GM21717 (cell line): ENCODE data around the gene PCDHA12.
"Not testable (repeated sequence)": the region's sequence is repeated elsewhere in the genome, so short reads cannot be mapped to it uniquely, and the experiment has no call there.

Experiments used
- ATAC-seq: cut with Tn5 transposase; IDR thresholded peaks from one replicate; pipeline ENCODE4 v1.9.1; 2021; ENCODE audit warnings: mild to moderate bottlenecking, moderate library complexity; ENCODE audit not compliant: unreplicated experiment

The PCDHA12 gene

DNA sequence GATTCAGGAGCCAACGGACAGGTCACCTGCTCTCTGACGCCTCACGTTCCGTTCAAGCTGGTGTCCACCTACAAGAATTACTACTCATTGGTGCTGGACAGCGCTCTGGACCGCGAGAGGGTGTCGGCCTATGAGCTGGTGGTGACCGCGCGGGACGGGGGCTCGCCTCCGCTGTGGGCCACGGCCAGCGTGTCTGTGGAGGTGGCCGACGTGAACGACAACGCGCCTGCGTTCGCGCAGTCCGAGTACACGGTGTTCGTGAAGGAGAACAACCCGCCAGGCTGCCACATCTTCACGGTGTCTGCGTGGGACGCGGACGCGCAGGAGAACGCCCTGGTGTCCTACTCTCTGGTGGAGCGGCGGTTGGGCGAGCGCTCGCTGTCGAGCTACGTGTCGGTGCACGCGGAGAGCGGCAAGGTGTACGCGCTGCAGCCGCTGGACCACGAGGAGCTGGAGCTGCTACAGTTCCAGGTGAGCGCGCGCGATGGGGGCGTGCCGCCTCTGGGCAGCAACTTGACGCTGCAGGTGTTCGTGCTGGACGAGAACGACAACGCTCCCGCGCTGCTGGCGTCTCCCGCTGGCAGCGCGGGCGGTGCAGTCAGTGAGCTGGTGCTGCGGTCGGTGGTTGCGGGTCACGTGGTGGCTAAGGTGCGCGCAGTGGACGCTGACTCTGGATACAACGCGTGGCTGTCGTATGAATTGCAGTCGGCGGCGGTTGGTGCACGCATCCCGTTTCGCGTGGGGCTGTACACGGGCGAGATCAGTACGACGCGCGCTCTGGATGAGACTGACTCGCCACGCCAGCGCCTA is 17.7 kb upstream of the PCDHA12 start:
- ATAC-seq = no peak

DNA sequence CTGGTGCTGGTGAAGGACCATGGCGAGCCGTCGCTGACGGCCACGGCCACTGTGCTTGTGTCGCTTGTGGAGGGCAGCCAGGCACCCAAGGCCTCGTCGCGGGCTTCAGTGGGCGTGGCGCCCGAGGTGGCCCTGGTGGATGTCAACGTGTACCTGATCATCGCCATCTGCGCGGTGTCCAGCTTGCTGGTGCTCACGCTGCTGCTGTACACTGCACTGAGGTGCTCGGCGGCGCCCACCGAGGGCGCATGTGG is 17.2 kb upstream of the PCDHA12 start:
- ATAC-seq = no peak

DNA sequence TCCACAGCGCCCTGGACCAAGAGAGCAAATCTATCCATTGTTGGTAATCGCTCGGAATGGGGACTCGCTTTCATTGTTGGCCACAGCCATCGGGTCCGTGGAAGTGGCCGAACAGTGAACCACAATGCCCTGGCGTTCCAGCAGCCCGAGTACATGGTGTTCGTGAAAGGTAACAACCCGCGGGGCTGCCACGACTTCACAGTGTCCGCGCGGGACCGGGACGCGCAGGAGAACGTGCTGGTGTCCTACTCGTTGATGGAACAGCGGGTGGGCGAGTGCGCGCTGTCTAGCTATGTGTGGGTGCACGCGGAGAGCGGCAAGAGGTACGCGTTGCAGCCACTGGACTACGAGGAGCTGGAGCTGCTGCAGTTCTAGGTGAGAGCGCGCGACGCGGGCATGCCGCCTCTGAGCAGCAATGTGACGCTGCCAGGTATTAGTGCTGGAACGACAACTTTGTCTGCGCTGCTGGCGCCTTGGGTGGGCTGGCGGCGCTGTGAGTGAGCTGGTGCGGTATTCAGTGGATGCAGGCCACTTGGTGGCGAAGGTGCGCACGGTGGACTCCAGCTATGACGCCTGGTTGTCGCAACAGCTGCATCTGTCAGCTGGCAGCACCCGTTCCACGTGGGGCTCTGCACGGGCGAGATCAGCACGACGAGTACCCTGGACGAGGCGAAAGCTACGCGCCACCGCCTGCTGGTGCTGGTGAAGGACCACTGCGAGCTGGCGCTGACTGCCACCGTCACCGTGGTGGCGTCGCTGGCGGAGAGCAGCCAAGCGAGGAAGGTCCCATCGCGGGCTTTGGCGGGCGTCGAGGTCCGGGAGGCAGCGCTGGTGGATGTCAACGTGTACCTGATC is 12.4 kb upstream of the PCDHA12 start:
- no peak for ATAC-seq

DNA sequence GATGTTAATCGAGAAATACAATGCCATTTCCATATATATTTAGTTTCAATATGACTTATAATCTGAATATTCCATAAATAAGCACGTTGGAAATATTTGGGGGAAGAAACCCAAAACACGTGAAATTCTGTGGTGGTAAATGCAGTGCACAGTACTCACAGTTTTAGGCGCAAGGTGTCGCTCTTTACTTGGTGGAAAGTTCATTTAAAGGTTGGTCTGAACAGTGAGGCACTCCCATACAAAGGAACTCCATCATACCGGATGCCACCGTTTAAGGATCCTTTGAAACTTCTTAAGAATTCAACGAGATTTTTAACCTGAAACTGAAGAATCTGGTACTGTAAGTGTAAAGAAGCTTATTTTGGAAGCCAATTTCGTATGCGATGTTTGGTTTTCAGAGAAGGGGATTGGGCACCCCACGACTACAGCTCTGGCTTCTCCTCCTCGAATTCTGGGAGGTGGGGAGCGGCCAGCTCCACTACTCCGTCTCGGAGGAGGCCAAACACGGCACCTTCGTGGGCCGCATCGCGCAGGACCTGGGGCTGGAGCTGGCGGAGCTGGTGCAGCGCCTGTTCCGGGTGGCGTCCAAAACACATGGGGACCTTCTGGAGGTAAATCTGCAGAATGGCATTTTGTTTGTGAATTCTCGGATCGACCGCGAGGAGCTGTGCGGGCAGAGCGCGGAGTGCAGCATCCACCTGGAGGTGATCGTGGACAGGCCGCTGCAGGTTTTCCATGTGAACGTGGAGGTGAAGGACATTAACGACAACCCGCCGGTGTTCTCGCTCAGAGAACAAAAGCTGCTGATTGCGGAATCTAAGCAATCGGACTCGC is 6.2 kb upstream of the PCDHA12 start, which contains the start of gene PCDHA11:
Gene PCDHA11, plus strand, starts transcription at position 237 of the 834 bp plus-strand sequence. Its CDS starts 147 bp downstream, at position 384.
- no peak for ATAC-seq

DNA sequence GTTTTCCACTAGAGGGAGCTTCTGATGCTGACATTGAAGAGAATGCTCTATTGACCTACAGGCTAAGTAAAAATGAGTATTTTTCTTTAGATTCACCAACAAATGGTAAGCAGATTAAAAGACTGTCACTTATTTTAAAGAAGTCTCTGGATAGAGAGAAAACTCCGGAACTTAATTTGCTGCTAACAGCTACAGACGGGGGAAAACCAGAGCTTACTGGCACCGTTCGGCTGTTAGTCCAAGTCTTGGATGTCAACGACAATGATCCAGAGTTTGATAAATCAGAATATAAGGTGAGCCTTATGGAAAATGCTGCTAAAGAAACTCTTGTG is 5.6 kb upstream of the PCDHA12 start:
- ATAC-seq = no peak

DNA sequence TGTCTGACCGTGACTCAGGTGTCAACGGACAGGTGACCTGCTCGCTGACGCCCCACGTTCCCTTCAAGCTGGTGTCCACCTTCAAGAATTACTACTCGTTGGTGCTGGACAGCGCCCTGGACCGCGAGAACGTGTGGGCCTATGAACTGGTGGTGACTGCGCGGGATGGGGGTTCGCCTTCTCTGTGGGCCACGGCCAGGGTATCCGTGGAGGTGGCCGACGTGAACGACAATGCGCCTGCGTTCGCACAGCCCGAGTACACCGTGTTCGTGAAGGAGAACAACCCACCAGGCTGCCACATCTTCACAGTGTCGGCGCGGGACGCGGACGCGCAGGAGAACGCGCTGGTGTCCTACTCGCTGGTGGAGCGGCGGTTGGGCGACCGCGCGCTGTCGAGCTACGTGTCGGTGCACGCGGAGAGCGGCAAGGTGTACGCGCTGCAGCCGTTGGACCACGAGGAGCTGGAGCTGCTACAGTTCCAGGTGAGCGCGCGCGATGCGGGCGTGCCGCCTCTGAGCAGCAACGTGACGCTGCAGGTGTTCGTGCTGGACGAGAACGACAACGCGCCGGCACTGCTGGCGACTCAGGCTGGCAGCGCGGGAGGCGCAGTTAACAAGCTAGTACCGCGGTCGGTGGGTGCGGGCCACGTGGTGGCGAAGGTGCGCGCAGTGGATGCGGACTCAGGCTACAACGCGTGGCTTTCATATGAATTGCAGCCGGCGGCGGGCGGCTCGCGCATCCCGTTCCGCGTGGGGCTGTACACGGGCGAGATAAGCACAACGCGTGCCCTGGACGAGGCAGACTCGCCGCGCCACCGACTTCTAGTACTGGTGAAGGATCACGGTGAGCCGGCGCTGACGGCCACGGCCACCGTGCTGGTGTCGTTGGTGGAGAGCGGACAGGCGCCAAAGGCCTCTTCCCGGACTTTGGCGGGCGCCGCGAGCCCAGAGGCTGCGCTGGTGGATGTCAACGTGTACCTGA is 4.6 kb upstream of the PCDHA12 start:
- ATAC-seq = no peak

DNA sequence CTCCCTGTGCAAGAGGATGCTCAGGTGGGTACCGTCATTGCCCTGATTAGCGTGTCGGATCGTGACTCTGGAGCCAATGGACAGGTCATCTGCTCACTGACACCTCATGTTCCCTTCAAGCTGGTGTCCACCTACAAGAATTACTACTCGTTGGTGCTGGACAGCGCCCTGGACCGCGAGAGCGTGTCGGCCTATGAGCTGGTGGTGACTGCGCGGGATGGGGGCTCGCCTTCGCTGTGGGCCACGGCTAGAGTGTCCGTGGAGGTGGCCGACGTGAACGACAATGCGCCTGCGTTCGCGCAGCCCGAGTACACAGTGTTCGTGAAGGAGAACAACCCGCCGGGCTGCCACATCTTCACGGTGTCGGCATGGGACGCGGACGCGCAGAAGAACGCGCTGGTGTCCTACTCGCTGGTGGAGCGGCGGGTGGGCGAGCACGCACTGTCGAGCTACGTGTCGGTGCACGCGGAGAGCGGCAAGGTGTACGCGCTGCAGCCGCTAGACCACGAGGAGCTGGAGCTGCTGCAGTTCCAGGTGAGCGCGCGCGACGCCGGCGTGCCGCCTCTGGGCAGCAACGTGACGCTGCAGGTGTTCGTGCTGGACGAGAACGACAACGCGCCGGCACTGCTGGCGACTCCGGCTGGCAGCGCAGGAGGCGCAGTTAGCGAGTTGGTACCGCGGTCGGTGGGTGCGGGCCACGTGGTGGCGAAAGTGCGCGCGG is 1.6 kb downstream of the PCDHA12 start:
- ATAC-seq = not testable (repeated sequence)

DNA sequence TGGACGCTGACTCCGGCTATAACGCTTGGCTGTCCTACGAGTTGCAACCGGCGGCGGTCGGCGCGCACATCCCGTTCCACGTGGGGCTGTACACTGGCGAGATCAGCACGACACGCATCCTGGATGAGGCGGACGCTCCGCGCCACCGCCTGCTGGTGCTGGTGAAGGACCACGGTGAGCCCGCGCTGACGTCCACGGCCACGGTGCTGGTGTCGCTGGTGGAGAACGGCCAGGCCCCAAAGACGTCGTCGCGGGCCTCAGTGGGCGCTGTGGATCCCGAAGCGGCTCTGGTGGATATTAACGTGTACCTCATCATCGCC is 2.1 kb downstream of the PCDHA12 start:
- no peak for ATAC-seq

DNA sequence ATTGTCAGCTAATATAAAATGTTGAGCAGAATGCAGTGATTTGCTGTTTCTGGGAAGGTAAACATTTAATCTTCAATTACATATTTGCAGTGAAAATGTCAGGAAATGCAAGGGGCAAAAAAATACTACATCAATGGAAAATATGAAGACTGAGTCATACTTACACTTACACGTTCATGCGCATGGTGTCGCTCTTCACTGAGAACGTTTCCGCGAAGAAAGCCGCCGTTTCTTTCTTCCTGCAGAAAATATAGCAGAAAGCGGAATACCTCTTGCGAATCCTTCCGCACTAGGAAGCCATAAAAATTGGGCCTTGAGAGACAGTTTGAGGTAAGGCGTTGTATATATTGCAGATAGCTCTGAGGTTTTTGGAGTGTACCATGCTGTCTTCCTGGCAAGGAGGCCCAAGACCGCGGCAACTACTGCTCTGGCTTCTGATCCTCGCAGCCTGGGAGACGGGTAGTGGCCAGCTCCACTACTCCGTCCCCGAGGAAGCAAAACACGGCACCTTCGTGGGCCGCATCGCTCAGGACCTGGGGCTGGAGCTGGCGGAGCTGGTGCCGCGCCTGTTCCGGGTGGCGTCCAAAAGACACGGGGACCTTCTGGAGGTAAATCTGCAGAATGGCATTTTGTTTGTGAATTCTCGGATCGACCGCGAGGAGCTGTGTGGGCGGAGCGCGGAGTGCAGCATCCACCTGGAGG is 6.9 kb downstream of the PCDHA12 start, which contains the start of gene PCDHA13:
Gene PCDHA13, plus strand, starts transcription at position 236 of the 702 bp plus-strand sequence. Its CDS starts 145 bp downstream, at position 381.
- ATAC-seq = no peak

DNA sequence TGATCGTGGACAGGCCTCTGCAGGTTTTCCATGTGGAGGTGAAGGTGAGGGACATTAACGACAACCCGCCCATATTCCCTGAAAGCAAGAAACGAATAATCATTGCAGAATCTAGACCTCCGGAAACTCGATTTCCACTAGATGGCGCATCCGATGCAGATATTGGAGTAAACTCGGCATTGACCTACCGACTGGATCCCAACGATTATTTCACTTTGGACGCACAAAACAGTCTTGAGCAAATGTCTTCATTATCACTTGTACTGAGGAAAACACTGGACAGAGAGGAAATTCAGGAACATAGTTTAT is 7.4 kb downstream of the PCDHA12 start:
- ATAC-seq = no peak

DNA sequence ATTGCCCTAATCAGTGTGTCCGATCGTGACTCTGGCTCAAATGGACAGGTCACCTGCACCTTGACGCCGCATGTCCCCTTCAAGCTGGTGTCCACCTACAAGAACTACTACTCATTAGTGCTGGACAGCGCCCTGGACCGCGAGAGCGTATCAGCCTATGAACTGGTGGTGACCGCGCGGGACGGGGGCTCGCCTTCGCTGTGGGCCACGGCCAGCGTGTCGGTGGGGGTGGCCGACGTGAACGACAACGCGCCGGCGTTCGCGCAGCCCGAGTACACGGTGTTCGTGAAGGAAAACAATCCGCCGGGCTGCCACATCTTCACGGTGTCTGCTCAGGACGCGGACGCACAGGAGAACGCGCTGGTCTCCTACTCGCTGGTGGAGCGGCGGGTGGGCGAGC is 8.3 kb downstream of the PCDHA12 start:
- ATAC-seq = no peak

DNA sequence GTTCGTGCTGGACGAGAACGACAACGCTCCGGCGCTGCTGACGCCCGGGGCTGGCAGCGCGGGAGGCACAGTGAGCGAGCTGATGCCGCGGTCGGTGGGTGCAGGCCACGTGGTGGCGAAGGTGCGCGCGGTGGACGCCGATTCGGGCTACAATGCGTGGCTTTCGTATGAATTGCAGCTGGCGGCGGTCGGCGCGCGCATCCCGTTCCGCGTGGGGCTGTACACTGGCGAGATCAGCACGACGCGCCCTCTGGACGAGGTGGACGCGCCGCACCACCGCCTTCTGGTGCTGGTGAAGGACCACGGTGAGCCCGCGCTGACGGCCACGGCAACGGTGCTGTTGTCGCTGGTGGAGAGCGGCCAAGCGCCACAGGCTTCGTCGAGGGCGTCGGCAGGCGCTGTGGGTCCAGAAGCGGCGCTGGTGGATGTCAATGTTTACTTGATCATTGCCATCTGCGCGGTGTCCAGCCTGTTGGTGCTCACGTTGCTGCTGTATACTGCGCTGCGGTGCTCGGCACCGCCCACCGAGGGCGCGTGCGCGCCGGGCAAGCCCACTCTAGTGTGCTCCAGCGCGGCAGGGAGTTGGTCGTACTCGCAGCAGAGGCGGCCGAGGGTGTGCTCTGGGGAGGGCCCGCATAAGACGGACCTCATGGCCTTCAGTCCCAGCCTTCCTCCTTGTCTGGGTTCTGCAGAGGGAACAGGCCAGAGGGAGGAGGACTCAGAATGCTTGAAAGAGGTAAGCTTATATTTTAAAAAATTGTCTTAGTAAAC is 9.0 kb downstream of the PCDHA12 start:
- no peak for ATAC-seq

DNA sequence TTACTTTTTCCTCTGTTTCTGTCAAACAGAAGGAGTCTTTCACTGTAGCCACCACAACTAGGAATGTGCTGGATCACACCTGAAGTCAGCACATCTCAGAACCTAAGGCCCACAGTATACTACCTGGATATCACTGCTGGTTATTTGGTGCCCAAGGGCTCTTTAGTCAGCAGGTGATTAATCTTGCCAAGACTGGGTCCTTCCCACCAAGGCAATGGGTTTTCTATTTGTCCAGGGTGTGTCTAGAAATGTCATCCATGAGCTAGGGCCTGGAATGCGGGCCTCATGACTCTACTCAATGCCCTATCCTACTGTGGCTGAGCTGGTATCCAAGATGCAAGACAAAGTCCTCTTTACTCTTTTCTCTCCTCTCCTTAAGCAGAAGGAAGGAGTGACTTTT is 41.2 kb downstream of the PCDHA12 start:
- no peak for ATAC-seq

DNA sequence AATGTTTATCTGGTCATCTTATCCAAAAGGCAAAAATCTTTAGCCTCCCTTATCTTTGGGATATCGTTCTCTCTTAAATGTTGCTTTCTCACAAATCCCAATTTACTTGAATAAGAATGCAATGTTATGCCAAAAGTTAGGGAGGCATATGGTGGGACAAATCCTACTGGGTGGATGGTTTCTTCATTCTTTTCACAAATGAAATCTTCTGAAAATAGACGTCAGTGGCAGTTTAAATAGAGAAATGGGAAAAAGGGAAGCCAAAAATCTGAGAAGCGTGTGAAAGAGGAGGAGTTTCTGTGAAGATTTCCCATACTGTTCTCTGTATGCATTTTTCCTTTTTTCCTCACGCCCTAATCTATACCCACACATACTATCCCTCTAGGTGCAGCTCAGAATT is 48.5 kb downstream of the PCDHA12 start:
- ATAC-seq = no peak

DNA sequence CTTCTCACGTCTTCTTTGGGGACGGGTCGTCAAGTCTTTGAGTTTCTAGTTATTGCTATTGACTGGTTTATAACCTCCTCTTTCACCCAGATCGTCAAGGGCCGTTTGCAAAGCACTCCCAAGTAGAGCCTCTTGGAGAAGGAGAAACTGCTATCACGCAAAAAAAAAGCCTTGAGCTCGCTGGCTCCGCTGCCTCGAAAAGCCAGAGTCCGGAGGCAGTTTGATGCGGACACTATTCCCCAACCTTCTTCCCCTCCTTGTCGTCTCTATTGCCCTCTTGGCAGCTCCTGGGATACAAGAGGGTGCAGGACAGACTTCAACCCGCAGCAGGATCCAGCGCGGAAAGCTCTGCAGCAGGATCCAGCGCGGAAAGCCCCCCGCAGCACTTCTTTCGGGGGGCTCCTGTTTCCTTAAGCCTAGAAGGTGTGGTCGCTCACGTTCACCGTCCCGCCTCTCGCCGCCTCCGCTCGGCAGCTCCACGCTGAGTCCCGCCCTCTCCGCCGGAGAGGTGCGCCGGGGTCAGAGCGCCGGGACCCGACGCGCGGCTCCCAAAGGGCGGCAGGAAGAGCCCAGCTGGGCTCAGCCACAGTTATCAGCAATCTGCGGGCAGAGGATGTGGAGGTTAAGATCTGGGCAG is 50.8 kb downstream of the PCDHA12 start, which contains the start of gene PCDHAC1:
Gene PCDHAC1, plus strand, starts transcription at position 494 of the 637 bp plus-strand sequence. CDS start 594 bp downstream, outside the sequence.
- ATAC-seq = no peak

DNA sequence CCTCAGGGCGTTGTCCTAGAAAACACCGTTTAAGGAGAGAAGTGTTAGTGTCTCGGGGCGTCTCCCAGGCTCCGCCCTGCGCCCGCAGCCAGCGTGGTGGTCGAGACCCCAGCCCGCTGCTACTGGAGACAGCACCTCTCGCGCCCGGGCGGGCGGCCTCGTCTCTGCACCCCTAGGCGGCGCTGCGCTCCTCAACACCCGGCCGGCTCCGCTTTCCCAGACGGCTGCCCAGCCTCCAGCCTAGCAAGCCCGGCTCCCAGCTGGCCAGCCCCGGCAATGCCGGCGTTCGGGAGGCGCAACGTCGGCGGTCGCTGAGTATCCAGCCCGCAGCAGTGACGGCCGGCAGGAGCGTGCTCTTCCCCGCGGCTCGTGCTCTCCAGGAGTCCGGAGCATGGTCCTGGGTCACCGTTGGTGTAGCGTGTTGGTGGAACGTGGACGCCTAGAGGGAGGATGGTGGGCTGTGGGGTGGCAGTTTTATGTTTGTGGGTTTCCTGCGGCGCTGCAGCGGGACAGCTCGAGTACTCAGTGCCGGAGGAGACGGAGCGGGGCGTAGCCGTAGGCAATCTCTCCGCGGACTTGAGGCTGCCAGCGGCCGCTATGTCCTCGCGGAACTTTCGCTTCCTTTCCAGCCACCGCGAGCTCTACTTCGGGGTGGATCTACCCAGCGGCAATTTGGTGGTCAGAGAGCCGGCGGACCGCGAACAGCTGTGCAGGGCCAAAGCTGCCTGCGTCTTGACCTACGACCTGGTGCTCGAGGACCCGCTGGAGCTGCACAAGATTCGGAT is 51.5 kb downstream of the PCDHA12 start:
- ATAC-seq = no peak

DNA sequence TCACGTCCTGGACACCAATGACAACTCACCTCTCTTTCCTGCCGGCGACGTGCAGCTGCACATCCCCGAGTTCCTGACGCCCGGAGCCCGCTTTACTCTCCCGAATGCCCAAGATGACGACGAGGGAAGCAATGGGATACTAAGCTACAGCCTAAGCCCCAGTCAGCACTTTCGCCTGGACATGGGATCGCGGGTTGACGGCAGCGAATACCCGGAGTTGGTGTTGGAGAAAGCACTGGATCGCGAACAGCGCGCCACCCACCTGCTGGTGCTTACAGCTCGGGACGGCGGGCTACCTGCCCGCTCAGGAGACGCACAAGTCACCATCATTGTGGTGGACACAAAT is 52.1 kb downstream of the PCDHA12 start:
- ATAC-seq = no peak
